Measurements from ENCODE around the gene CIRBP. TPM values are rescaled to one million over a fixed set of nuclear protein-coding genes. Genes with fewer than 3 reads are reported as not detected.

CIRBP gene
- total RNA-seq, 1 experiment from 2014 or later: 287 TPM

GRCh38 chr19:1308718-1309117 is 39.6 kb downstream of the CIRBP start:
- BruUV-seq (replicated peaks): no TSS peak
- POLR2A ChIA-PET (ENCODE audit: low non-redundant PET): no interaction called here
- intact Hi-C loops (cut with micrococcal nuclease; ENCODE audit: unreplicated experiment): no loop called here

DNA sequence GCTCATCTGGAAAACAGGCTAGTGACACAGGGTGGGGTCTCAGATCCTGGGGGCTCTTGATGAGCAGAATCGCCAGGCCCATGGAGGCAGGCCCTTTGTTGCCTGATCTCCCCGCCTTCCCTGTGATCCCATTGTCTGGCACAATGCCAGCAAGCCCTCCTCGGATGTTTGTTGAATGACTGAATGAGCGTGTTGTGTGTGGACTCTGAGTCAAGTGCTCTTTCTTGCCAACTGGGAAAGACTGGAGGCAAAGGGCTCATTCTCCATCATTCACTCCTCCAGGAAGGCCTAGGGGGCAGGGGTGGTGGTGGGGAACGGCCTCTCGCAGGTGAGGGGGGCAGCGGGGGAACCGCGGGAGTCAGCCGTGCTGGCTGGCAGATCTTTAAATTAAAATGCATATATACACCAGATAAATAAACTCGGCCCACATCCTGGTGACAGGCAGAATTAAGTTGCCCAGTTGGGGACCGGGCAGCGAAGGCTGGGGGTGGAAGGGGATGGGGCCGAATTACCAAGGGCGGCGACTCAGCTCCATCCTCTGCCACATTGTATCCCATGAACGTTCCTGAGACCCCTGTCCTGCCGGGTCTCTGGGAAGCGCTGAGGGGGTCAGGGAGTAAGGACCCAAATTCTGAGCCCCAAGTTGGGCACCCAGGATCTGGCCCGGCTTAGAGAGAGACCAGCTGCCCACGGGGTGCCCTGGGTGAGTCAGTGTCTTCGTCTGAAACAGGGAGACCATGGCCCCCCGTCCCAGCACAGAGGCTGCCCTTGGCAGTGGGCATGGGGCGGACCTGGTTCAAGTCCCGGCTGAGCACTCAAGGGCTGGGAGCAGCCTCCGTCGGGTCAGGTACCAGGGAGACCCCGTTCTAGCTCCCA is 41.1 kb downstream of the CIRBP start:
- Histone ChIP-seq H3K9me3 (ENCODE audit: low read depth, low read length, poor library complexity, severe bottlenecking) (no peaks in the 10 kb centered on the region), H3K4me1 (ENCODE audit: insufficient read depth, low read length, poor library complexity, severe bottlenecking) (no peaks in the 10 kb centered on the region), H3K27me3 (replicated peaks; ENCODE audit: insufficient read depth, low read depth, low read length, poor library complexity) (no peaks in the 10 kb centered on the region), H3K36me3 (ENCODE audit: insufficient read depth, low read length, poor library complexity, severe bottlenecking) (no peaks in the 10 kb centered on the region), H3K4me3 (ENCODE audit: low read depth, low read length, poor library complexity, severe bottlenecking) (no peak overlapping the region), H3K27ac (ENCODE audit: low read depth, low read length, poor library complexity, severe bottlenecking) (no peak overlapping the region)
- no peak for TF ChIP-seq CTCF (conservative IDR thresholded peaks at IDR 0.05; ENCODE audit: low read depth, low read length)
- no peak for TF ChIP-seq EZH2 (IDR thresholded peaks at IDR 0.05; ENCODE audit: borderline replicate concordance, low read depth, low read length, poor library complexity, severe bottlenecking)
- intact Hi-C loops (cut with micrococcal nuclease; ENCODE audit: unreplicated experiment): no loop called here
- ChIA-PET CTCF (no interaction called here), POLR2A (ENCODE audit: low non-redundant PET) (interaction anchor here (0.5 kb wide), 1 partner anchor 283 kb away, joined by 3 read pairs; no protein-coding TSS in a partner anchor)
- no peak for DNase-seq (ENCODE audit: low spot score)
- no TSS peak for BruUV-seq (replicated peaks)

More at GRCh38 chr19:1308718-1309117, 39.6 kb downstream of the CIRBP start:
- H3K27ac ChIP-seq (ENCODE audit: low read depth, low read length, poor library complexity, severe bottlenecking): no peak overlapping the region
- DNase-seq (ENCODE audit: low spot score): no peak
- H3K36me3 ChIP-seq (ENCODE audit: insufficient read depth, low read length, poor library complexity, severe bottlenecking): no peaks in the 10 kb centered on the region
- no peak overlapping the region for H3K4me3 ChIP-seq (ENCODE audit: low read depth, low read length, poor library complexity, severe bottlenecking)
- CTCF ChIA-PET: no interaction called here
- no peaks in the 10 kb centered on the region for H3K27me3 ChIP-seq (replicated peaks; ENCODE audit: insufficient read depth, low read depth, low read length, poor library complexity)
- TF ChIP-seq EZH2 (IDR thresholded peaks at IDR 0.05; ENCODE audit: borderline replicate concordance, low read depth, low read length, poor library complexity, severe bottlenecking): no peak
- TF ChIP-seq CTCF (conservative IDR thresholded peaks at IDR 0.05; ENCODE audit: low read depth, low read length): no peak
- H3K9me3 ChIP-seq (ENCODE audit: low read depth, low read length, poor library complexity, severe bottlenecking): no peaks in the 10 kb centered on the region
- no peaks in the 10 kb centered on the region for H3K4me1 ChIP-seq (ENCODE audit: insufficient read depth, low read length, poor library complexity, severe bottlenecking)

GRCh38 chr19:1310853-1311180 is 41.7 kb downstream of the CIRBP start:
- TF ChIP-seq EZH2 (IDR thresholded peaks at IDR 0.05; ENCODE audit: borderline replicate concordance, low read depth, low read length, poor library complexity, severe bottlenecking): no peak
- no peak for TF ChIP-seq CTCF (conservative IDR thresholded peaks at IDR 0.05; ENCODE audit: low read depth, low read length)
- Histone ChIP-seq H3K27ac (ENCODE audit: low read depth, low read length, poor library complexity, severe bottlenecking) (no peak overlapping the region), H3K4me3 (ENCODE audit: low read depth, low read length, poor library complexity, severe bottlenecking) (no peak overlapping the region), H3K27me3 (replicated peaks; ENCODE audit: insufficient read depth, low read depth, low read length, poor library complexity) (no peaks in the 10 kb centered on the region), H3K9me3 (ENCODE audit: low read depth, low read length, poor library complexity, severe bottlenecking) (no peaks in the 10 kb centered on the region), H3K36me3 (ENCODE audit: insufficient read depth, low read length, poor library complexity, severe bottlenecking) (no peaks in the 10 kb centered on the region), H3K4me1 (ENCODE audit: insufficient read depth, low read length, poor library complexity, severe bottlenecking) (no peaks in the 10 kb centered on the region)
- CTCF ChIA-PET: no interaction called here
- intact Hi-C loops (cut with micrococcal nuclease; ENCODE audit: unreplicated experiment): no loop called here
- POLR2A ChIA-PET (ENCODE audit: low non-redundant PET): no interaction called here
- DNase-seq (ENCODE audit: low spot score): no peak
- no TSS peak for BruUV-seq (replicated peaks)

All from A673 (cell line).